H9 (cell line): ENCODE measurements around the gene TPPP2. TPM values are rescaled to one million over a fixed set of nuclear protein-coding genes. Genes with fewer than 3 reads are reported as not detected.
"Not testable (repeated sequence)": the region's sequence is repeated elsewhere in the genome, so short reads cannot be mapped to it uniquely, and the experiment has no call there.

ENCODE experiments used
- DNase-seq: peaks from one replicate; pipeline ENCODE4 v3.0.0-alpha.2; 2017
- H2AFZ ChIP-seq: one replicate; pipeline ENCODE4 v1.6.1; 2013; ENCODE audit warnings: mild to moderate bottlenecking, low read length, control low read depth, moderate library complexity
- H2AK5ac ChIP-seq: 2 replicates; pipeline ENCODE4 v1.6.1; 2013; ENCODE audit warnings: low read length, control low read depth, mixed read lengths; ENCODE audit not compliant: insufficient read length
- H2BK120ac ChIP-seq: one replicate; pipeline ENCODE4 v1.6.1; 2013; ENCODE audit warnings: low read depth, mild to moderate bottlenecking, low read length, control low read depth, inconsistent platforms; ENCODE audit not compliant: poor library complexity, severe bottlenecking
- H2BK12ac ChIP-seq: 2 replicates; pipeline ENCODE4 v1.6.1; 2013; ENCODE audit warnings: low read length, control low read depth, mixed read lengths, low read depth; ENCODE audit not compliant: insufficient read length
- H2BK15ac ChIP-seq: 2 replicates; pipeline ENCODE4 v1.6.1; 2013; ENCODE audit warnings: low read depth, low read length, control low read depth
- H2BK20ac ChIP-seq: one replicate; pipeline ENCODE4 v1.6.1; 2013; ENCODE audit warnings: low read depth, mild to moderate bottlenecking, low read length, control low read depth, inconsistent platforms; ENCODE audit not compliant: poor library complexity, severe bottlenecking
- H2BK5ac ChIP-seq: 2 replicates; pipeline ENCODE4 v1.6.1; 2013; ENCODE audit warnings: low read length, control low read depth, mixed read lengths; ENCODE audit not compliant: insufficient read length
- H3K14ac ChIP-seq: 2 replicates; pipeline ENCODE4 v1.6.1; 2013; ENCODE audit warnings: low read length, control low read depth; ENCODE audit not compliant: insufficient read depth
- H3K18ac ChIP-seq: 2 replicates; pipeline ENCODE4 v1.6.1; 2013; ENCODE audit warnings: low read depth, mild to moderate bottlenecking, mixed read lengths, low read length, control low read depth; ENCODE audit not compliant: insufficient read length
- H3K23ac ChIP-seq: 2 replicates; pipeline ENCODE4 v1.6.1; 2013; ENCODE audit warnings: low read length, control low read depth, mixed read lengths, low read depth; ENCODE audit not compliant: insufficient read length
- H3K23me2 ChIP-seq: 2 replicates; pipeline ENCODE4 v1.6.1; 2013; ENCODE audit warnings: low read depth, mild to moderate bottlenecking, mixed read lengths, low read length, control low read depth; ENCODE audit not compliant: insufficient read length, poor library complexity, severe bottlenecking
- H3K27ac ChIP-seq: 2 replicates; pipeline ENCODE4 v1.5.1; 2013; ENCODE audit warnings: low read length, control low read depth, mixed read lengths, low read depth; ENCODE audit not compliant: insufficient read length
- H3K27me3 ChIP-seq: 2 replicates; pipeline ENCODE4 v1.6.1; 2013; ENCODE audit warnings: low read length, control low read depth, inconsistent platforms; ENCODE audit not compliant: insufficient read depth
- H3K4ac ChIP-seq: 2 replicates; pipeline ENCODE4 v1.6.1; 2013; ENCODE audit warnings: low read depth, mild to moderate bottlenecking, control low read depth, inconsistent platforms, low read length, moderate library complexity
- H3K4me1 ChIP-seq: 2 replicates; pipeline ENCODE4 v1.6.1; 2013; ENCODE audit warnings: low read length, control low read depth, inconsistent platforms; ENCODE audit not compliant: insufficient read depth
- H3K4me2 ChIP-seq: 2 replicates; pipeline ENCODE4 v1.6.1; 2013; ENCODE audit warnings: low read length, control low read depth, mixed read lengths; ENCODE audit not compliant: insufficient read length, insufficient read depth
- H3K56ac ChIP-seq: 2 replicates; pipeline ENCODE4 v1.6.1; 2013; ENCODE audit warnings: low read depth, mild to moderate bottlenecking, mixed read lengths, low read length, control low read depth; ENCODE audit not compliant: insufficient read length
- H3K79me1 ChIP-seq: 2 replicates; pipeline ENCODE4 v1.6.1; 2013; ENCODE audit warnings: low read depth, mild to moderate bottlenecking, moderate library complexity, low read length, control low read depth, inconsistent platforms; ENCODE audit not compliant: insufficient read depth, poor library complexity, severe bottlenecking
- H3K79me2 ChIP-seq: 2 replicates; pipeline ENCODE4 v1.6.1; 2013; ENCODE audit warnings: low read length, control low read depth, inconsistent platforms; ENCODE audit not compliant: insufficient read depth
- H3K9ac ChIP-seq: 2 replicates; pipeline ENCODE4 v1.6.1; 2013; ENCODE audit warnings: low read length, control low read depth, mixed read lengths; ENCODE audit not compliant: insufficient read length; ENCODE audit errors: extremely low read depth
- H3K9me3 ChIP-seq: one replicate; pipeline ENCODE4 v1.6.1; 2013; ENCODE audit warnings: low read depth, low read length, inconsistent platforms; ENCODE audit not compliant: control insufficient read depth
- H3T11ph ChIP-seq: one replicate; pipeline ENCODE4 v1.6.1; 2013; ENCODE audit warnings: mild to moderate bottlenecking, low read length, control low read depth, inconsistent platforms
- H4K20me1 ChIP-seq: one replicate; pipeline ENCODE4 v1.6.1; 2013; ENCODE audit not compliant: control insufficient read depth, insufficient read length, insufficient read depth
- H4K5ac ChIP-seq: 2 replicates; pipeline ENCODE4 v1.6.1; 2013; ENCODE audit warnings: low read depth, mild to moderate bottlenecking, mixed read lengths, low read length, control low read depth; ENCODE audit not compliant: insufficient read length
- H4K8ac ChIP-seq: replicated peaks from 2 replicates; pipeline ENCODE4 v1.6.1; 2013; ENCODE audit warnings: low read length, control low read depth, mixed read lengths, low read depth; ENCODE audit not compliant: insufficient read length
- H4K91ac ChIP-seq: 2 replicates; pipeline ENCODE4 v1.6.1; 2013; ENCODE audit warnings: low read depth, mild to moderate bottlenecking, moderate library complexity, mixed read lengths, low read length, control low read depth; ENCODE audit not compliant: insufficient read length
- H3K27ac Mint-ChIP-seq, 3 experiments: 2 replicates in 2 of 3; 3 replicates in 1 of 3; pipeline ENCODE4 v1.8.0; 2020 to 2021; ENCODE audit warnings: mixed read lengths in 3 of 3, mild to moderate bottlenecking in 1 of 3, moderate library complexity in 1 of 3
- H3K27me3 Mint-ChIP-seq: 2 replicates; pipeline ENCODE4 v1.8.0; 2021; ENCODE audit warnings: low read depth, mild to moderate bottlenecking, moderate library complexity, mixed read lengths
- H3K36me3 Mint-ChIP-seq, 3 experiments: 2 replicates in 2 of 3; 3 replicates in 1 of 3; pipeline ENCODE4 v1.8.0; 2020 to 2021; ENCODE audit warnings: low read depth in 3 of 3, mixed read lengths in 3 of 3; ENCODE audit not compliant: insufficient read depth in 1 of 3
- H3K4me1 Mint-ChIP-seq, 2 experiments: 2 replicates each; pipeline ENCODE4 v1.8.0; 2020; ENCODE audit warnings: mixed read lengths in 2 of 2
- H3K4me3 Mint-ChIP-seq, 2 experiments: 2 replicates in 1 of 2; 3 replicates in 1 of 2; pipeline ENCODE4 v1.8.0; 2020 to 2021; ENCODE audit warnings: mild to moderate bottlenecking in 2 of 2, mixed read lengths in 2 of 2, moderate library complexity in 1 of 2
- H3K9me3 Mint-ChIP-seq, 2 experiments: 2 replicates in 1 of 2; 3 replicates in 1 of 2; pipeline ENCODE4 v1.8.0; 2020; ENCODE audit warnings: mild to moderate bottlenecking in 2 of 2, mixed read lengths in 2 of 2, moderate library complexity in 1 of 2
- CTCF ChIP-seq: fragments of 200-600 bp; sonication (generic); conservative IDR thresholded peaks from 3 replicates; pipeline ENCODE4 v1.8.0; 2021; ENCODE audit warnings: antibody characterized with exemption, mild to moderate bottlenecking
- WGBS: extraction: QIAGEN DNeasy Blood & Tissue Kit; methylation state at CpG from one replicate; pipeline ENCODE4 v1.1.7; 2013; ENCODE audit warnings: missing lambda C conversion rate, low lambda C conversion rate, mixed read lengths; ENCODE audit not compliant: insufficient read length; ENCODE audit errors: extremely low coverage; 5-methylcytosine and 5-hydroxymethylcytosine counted together
- total RNA-seq: library from RNA; stranded (reverse); gene quantifications from 2 replicates; pipeline ENCODE4 v1.2.1, GENCODE V29; 2021

The TPPP2 gene
- total RNA-seq, 1 experiment from 2014 or later: not detected

- H3T11ph ChIP-seq: no peak overlapping the region
These were observed 47.2 kb upstream of the TPPP2 start for GRCh38 chr14:20982646-20983369.

GRCh38 chr14:20985650-20986049, 44.4 kb upstream of the TPPP2 start:
- not testable (repeated sequence) for H2BK5ac ChIP-seq, H4K8ac ChIP-seq, H2BK12ac ChIP-seq, H3K27me3 Mint-ChIP-seq, H4K20me1 ChIP-seq, H2BK120ac ChIP-seq, H3K18ac ChIP-seq, H3K36me3 Mint-ChIP-seq, H3K56ac ChIP-seq, H2AFZ ChIP-seq, H4K5ac ChIP-seq, H4K91ac ChIP-seq, H3K9me3 ChIP-seq, H2BK20ac ChIP-seq, H3K4me1 Mint-ChIP-seq, H3K4me3 Mint-ChIP-seq, H3K27ac Mint-ChIP-seq, H3K4me1 ChIP-seq, H3K9me3 Mint-ChIP-seq, H3K79me2 ChIP-seq, H3K9ac ChIP-seq, H3K27me3 ChIP-seq, H3K27ac ChIP-seq, H3T11ph ChIP-seq, H2BK15ac ChIP-seq, H3K4ac ChIP-seq, H2AK5ac ChIP-seq, H3K4me2 ChIP-seq, H3K23ac ChIP-seq, H3K14ac ChIP-seq, H3K23me2 ChIP-seq, H3K79me1 ChIP-seq, DNase-seq
- no CpG with 5 or more reads among the region's 4 CpGs for WGBS

More at GRCh38 chr14:20982646-20983369, 47.2 kb upstream of the TPPP2 start:
- no peaks in the 10 kb centered on the region for H3K23me2 ChIP-seq
- no peak overlapping the region for H3K4me2 ChIP-seq
- no peak overlapping the region for H4K8ac ChIP-seq
- no peak overlapping the region for H2BK20ac ChIP-seq
- no peaks in the 10 kb centered on the region for H3K36me3 Mint-ChIP-seq
- 0 out of 2 replicates have a peak, but pooled peaks cover 2% of the 10 kb centered on the region for H3K27me3 ChIP-seq
- no peak for DNase-seq
- no peak overlapping the region for H4K5ac ChIP-seq
- H2AK5ac ChIP-seq: no peak overlapping the region
- H3K27ac Mint-ChIP-seq: no peak overlapping the region
- TF ChIP-seq CTCF: no peak
- no peak overlapping the region for H3K4me3 Mint-ChIP-seq
- no peak overlapping the region for H3K4ac ChIP-seq
- H3K4me1 ChIP-seq: no peaks in the 10 kb centered on the region
- no peaks in the 10 kb centered on the region for H4K20me1 ChIP-seq
- H3K79me1 ChIP-seq: no peaks in the 10 kb centered on the region
- H3K23ac ChIP-seq: no peak overlapping the region
- H3K27me3 Mint-ChIP-seq: peaks cover 11% of the 10 kb centered on the region
- H3K4me1 Mint-ChIP-seq: no peaks in the 10 kb centered on the region
- H4K91ac ChIP-seq: no peak overlapping the region
- H2BK120ac ChIP-seq: no peak overlapping the region
- H3K56ac ChIP-seq: no peak overlapping the region
- no CpG with 5 or more reads among the region's 2 CpGs for WGBS
- H2BK12ac ChIP-seq: no peak overlapping the region
- no peaks in the 10 kb centered on the region for H3K9me3 ChIP-seq
- H3K79me2 ChIP-seq: no peaks in the 10 kb centered on the region
- H3K9me3 Mint-ChIP-seq: no peaks in the 10 kb centered on the region
- no peak overlapping the region for H2BK15ac ChIP-seq
- H3K9ac ChIP-seq: no peak overlapping the region
- H3K27ac ChIP-seq: no peak overlapping the region
- no peak overlapping the region for H2AFZ ChIP-seq
- no peak overlapping the region for H3K18ac ChIP-seq
- H3K14ac ChIP-seq: no peak overlapping the region
- H2BK5ac ChIP-seq: no peak overlapping the region
